HG03280 (cell line): ENCODE measurements around the gene PALLD.

Source experiments
- ATAC-seq: cut with Tn5 transposase; IDR thresholded peaks from one replicate; pipeline ENCODE4 v1.9.1; 2021; ENCODE audit warnings: mild to moderate bottlenecking, moderate library complexity; ENCODE audit not compliant: unreplicated experiment

PALLD gene

DNA sequence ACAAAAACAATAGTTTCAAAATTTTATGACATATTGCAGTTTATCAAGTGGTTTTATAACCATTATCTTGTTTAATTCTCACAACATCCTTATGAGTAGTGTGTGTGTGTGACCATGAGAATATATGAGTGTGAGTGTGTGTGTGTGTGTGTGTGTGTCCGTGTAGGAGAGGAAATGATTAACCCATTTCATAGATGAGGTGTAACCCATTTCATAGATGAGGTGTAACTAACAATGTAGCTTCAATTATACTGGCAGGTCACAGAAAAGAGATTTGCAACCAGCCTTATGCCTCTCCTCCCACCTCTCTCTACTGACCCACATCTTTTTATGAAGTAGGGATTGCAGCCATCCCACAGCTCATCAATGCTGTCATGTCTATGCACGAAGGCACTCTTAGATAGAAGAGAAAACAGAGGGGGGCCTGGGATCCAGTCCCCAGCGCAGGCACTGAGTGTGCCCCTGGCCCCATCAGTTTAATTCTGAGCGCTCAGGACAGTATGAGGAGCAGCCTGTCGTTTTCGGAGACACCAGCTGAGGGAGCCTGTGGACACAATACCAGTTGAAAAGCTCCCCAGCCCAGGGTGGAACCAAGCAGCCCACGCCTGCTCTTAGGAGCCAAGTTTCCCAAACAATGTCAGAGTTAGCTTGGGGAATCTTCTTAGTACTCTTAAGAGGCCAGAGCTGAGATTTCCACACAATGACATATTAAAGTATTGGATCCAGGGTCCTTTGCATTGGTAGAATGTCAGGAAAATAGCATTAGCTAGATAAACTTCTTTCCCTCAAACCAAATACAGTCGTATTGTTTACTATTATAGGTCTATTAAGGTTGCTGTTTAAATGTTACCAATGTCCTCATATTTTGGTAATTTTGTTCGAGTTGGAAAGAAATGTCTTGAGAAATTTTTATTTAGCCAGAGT lies 88.6 kb downstream of the PALLD start:
- ATAC-seq = peak; percentile 82

- ATAC-seq = no peak
Observed at GRCh38 chr4:168586926-168587325, 90.1 kb downstream of the PALLD start.

GRCh38 chr4:168587411-168588125 lies 90.7 kb downstream of the PALLD start:
- ATAC-seq = no peak

- ATAC-seq = no peak
Observed at GRCh38 chr4:168588916-168589531, 92.2 kb downstream of the PALLD start.

- ATAC-seq = no peak
Observed at GRCh38 chr4:168592676-168593075, 95.8 kb downstream of the PALLD start.

GRCh38 chr4:168593399-168593798 lies 96.5 kb downstream of the PALLD start:
- ATAC-seq = no peak

DNA sequence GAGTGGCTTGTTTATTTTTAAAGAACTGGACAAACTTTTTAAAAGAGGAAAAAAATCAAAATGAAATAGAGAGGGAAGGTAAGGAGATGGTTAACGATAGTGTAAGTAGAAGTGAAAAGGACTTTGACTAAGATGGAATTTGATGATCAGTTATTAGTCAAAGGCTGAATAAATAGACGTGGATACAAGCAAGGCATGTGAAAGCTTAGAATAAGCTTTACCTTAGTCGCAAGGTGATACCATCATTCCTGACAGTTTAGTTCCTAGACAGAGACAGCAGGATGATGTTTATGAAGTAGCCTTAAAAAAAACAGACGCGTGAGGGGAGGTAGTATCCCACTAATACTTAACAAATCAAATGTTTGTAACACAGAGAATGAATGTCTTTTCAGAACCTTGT lies 97.3 kb downstream of the PALLD start:
- ATAC-seq = no peak

DNA sequence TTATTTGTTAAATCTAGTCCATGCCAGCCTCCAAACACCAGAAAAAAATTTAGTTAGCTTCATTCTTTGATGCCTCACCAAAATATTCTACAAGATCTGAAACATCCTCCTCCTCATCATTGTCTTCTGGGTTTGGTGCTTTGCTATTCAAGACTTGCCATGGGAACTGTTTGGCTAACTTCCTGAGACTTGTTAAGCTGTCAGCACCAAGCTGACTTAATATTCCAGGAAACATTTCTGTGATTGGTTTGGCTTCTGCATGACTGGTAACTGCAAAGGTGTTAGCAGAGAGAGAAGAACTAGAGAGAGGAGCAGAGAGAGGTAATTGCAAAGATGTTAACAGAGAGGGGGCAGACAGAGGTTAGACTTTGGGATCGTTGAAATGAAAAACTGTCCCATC lies 101.3 kb downstream of the PALLD start:
- no peak for ATAC-seq

GRCh38 chr4:168600796-168601583 lies 104.1 kb downstream of the PALLD start:
- no peak for ATAC-seq

GRCh38 chr4:168601899-168602298 lies 105.0 kb downstream of the PALLD start:
- ATAC-seq = no peak

DNA sequence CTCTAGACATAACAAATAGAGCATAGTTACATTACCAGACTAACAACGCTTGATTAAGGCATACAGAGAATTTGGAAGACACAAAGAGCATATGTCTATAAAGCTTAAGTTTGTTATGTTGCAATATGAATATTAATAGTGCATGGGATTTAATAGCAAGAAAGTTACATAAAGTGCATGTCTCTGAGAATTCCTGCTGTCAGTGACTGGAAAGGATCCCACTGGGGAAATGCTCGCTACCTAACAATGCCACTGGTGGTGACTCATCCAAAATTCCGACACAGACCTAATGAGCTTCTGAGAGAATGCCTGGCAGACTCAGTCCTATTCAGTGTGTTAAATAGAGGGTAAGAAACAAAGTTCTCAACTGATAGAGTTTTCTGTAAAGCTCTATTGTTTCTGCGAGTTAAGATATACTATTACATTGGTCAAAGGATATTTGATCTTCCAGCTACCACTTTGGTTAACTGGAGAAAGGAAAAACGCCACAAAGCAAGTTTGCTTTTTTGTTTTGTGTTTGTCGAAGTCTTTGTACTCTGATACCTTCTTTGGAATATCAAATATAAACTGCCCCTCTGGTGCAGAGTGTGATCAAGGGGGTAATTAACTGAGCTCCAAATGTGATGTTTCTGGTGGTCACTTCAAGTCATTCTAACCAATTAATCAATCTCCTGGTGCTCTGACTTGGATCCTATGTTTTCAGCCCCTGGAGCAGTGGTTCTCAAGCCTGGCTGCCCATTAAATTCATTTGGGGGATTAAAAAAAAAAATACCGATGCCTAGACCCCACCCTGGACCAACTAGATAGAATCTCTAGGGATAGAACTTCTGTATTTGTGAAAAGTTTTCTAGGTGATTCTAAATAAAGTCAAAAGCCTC lies 107.9 kb downstream of the PALLD start:
- ATAC-seq = no peak

- no peak for ATAC-seq
Observed at GRCh38 chr4:168605411-168605810, 108.6 kb downstream of the PALLD start.

DNA sequence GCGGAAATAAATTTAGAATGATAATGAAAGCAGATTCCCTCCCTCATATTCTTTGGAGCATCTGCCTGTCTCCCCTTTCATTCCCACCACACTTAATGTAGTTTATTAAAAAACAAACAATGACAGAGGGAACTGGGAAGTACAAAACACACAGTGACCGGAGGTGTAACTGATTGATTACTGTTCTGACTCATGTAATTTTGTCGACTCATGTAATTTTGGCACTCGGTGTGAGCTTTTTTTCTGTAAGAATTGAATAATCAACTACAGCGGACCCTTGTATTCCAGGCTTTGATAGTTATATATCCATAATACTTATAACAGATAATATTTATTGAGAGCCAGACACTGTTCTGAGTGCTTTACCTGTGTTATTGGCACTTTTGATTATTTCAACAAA lies 110.4 kb downstream of the PALLD start:
- no peak for ATAC-seq

GRCh38 chr4:168608771-168609170 lies 111.9 kb downstream of the PALLD start:
- no peak for ATAC-seq

DNA sequence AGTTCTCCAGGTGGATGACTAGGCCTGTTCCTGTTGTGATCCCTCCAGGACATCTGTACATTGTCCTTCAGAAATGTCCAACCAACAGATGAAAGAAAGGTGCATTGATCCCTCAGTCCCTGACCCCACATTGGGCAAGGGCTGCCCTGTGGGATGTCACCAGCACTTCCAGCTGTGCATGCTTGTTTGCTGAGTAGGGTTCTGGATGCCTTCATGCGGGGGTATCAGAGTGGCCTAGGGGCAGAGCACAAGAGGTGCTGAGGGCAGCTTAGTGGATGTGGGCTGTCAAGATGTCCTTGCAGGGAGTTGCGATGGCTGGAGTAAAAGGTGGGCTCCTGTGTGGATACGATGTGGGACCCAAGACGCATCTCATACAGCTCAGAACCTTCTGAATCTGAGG lies 112.5 kb downstream of the PALLD start:
- ATAC-seq = no peak

DNA sequence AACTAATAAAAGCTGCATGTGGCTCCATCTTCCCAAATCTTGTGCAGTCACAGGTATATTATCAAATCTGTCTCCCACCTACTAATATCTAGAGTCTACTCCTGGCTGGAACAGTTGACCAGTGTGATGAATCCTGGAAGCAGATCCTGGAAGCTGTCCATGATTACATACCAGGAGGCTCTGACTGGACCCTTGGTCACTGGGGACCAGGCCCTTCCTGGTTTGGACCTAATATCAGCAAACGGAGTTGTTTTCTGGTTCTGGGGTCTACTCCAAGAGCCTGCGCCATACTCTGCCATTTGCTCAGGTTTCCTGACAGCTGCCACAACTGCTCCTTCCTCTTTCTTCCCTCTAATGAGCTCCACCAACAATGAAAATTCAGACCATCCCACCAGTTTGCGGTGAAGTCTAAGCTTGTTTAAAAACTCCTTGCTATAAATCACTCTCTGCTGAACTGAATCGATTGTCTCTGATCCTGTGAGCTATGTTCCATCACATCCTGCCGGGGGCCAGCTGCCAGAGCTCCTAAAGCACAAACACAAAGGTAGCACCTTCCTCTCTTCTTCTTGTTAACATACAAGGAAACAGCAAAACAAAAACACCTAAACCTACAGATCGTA lies 114.2 kb downstream of the PALLD start:
- no peak for ATAC-seq

- no peak for ATAC-seq
Observed at GRCh38 chr4:168612450-168613135, 115.7 kb downstream of the PALLD start.

- no peak for ATAC-seq
Observed at GRCh38 chr4:168613869-168614268, 117.0 kb downstream of the PALLD start.
